CD4-positive, alpha-beta T cell treated with Interleukin-17A for 4 hours (primary cell): ENCODE data around the gene GPR151.

ENCODE experiments used
- DNase-seq: peaks from one replicate; pipeline ENCODE4 v3.0.0-alpha.2; 2020; ENCODE audit warnings: mixed read lengths

GPR151 gene

GRCh38 chr5:146519554-146519953 is 3.6 kb upstream of the GPR151 start:
- DNase-seq = no peak

DNA sequence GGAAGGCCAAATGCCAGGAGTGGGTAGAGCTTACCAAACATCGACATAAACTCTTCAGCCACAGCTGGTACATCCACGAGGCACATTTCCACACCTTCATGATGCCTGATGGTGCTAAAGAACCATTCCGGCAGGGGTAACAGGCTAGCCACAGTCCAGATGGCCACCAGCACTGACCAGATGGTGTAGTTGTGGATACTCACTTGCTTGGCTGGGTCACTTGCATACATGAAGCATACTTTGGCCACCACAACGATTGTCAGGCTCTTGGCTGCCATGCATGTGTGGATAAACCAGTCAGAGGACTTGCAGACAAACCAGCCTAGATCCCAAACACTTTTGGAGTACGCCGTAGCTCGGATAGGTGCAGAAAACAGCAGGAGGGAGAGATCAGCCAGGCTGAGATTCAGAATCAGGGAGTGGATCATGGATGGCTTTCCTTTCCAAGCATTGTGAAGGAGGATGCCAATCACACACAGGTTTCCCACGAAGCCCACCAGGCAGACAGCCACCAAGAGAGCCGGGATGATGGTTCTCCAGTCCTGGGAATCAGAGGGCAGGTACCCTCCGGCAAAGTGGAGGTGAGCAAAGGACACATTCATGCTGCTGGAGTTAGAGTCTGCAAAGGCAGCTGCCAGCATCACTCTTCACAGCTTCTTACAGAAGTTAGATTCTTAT is 378 bp downstream of the GPR151 start:
- DNase-seq = no peak

- no peak for DNase-seq
These were observed 1.4 kb downstream of the GPR151 start for GRCh38 chr5:146514575-146514974.

GRCh38 chr5:146513462-146513861 is 2.5 kb downstream of the GPR151 start:
- no peak for DNase-seq

- DNase-seq = no peak
These were observed 5.3 kb downstream of the GPR151 start for GRCh38 chr5:146510559-146511125.

- no peak for DNase-seq
These were observed 8.6 kb downstream of the GPR151 start for GRCh38 chr5:146507428-146507827.

GRCh38 chr5:146499680-146500079 is 16.3 kb downstream of the GPR151 start:
- no peak for DNase-seq

DNA sequence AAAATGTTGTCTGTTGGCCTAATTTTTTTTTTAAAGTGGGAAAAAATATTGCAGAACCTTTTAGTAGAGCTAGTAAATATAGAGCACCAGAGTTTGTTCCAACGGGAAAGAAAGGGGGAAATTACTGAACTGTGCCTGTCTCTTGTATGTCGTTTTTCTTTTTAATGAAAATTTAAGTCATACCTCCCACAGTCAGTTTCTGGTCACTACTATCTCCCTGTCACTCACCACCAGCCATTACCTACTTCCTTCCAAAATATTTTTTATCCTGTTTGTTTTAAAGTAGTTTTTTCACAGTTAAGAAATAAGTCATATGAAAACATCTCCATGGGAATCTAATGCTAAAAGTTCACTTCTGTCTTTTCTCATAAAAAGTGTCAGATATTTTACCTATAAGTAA is 21.3 kb downstream of the GPR151 start:
- no peak for DNase-seq

DNA sequence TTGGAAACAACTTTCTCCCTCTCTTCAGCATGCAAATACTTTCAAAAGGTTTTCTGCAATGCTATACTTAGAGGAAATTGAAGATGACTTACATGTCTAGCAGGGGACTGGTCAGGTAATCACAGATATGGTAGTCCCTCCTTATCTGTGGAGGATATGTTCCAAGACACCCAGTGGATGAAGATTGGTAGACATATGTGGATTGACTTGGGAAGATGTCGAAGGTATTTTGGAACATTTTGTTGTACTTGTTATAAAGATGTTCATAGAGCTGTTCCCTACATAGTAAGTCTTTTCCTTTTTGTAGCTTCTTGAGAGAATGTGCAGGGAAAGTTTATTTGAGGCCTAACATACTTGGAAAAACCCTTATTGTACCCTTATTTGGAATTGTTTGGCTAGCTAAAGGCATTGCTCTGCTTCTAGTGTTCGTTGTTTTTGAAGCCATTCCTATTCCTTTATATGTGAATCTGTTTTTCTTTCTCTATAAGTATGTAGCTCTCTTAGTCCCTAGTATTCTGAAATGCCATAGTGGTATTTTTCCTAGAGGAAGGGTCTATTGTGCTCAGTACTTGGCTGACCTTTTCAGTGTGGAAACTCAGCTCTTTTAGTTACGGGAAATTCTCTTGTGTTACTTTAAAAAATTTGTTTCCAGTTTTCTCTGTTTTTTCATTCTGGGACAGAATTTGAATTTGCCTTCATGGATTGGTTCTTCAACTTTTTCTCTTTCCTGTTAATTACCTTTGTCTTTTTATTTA is 25.7 kb downstream of the GPR151 start:
- DNase-seq = no peak

GRCh38 chr5:146484714-146485391 is 31.1 kb downstream of the GPR151 start:
- no peak for DNase-seq

- no peak for DNase-seq
These were observed 33.2 kb downstream of the GPR151 start for GRCh38 chr5:146482775-146483174.

GRCh38 chr5:146475906-146476305 is 40.1 kb downstream of the GPR151 start:
- DNase-seq = no peak

DNA sequence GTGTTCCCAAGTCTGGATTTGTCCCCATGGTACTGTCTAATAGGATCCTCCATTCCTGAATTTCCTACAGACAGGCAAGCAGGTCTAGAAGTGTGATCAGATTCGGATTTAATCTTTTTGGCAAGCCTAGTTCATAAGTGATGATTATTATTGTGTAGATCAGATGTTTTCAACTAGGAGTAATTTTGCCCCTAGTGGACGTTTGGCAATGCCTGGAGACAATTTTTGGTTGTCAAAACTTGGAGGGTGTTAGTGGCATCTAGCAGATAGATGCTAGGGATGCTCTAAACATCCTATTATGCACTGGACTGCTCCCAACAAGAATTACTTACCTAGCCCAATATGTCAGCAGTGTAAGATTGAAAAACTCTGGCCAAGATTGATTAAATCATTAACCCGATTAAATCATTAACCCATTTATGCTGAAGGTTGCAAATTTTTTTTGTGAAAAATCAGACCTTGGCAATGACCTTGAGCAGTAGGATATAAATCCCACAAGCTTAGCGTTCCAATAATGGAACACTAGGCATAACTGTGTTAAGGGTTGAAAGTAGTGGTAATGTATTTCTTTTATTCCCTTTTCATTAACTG is 40.7 kb downstream of the GPR151 start:
- no peak for DNase-seq

DNA sequence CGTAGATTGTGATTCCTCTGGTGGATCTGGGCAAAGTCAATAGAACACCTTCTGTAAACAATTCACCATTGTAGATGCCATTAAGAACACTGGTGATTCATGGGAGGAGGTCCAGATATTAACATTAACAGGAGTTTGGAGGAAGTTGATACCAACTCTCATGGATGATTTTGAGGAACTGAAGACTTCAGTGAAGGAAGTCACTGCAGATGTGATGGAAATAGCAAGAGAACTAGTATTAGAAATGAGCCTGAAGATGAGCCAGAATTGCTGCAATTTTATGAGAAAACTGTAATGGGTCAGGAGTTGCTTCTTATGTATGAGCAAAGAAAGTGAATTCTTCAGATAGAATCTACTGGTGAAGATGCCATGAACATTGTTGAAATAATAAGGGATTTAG is 41.9 kb downstream of the GPR151 start:
- no peak for DNase-seq

- no peak for DNase-seq
These were observed 48.2 kb downstream of the GPR151 start for GRCh38 chr5:146467760-146468159.

GRCh38 chr5:146466521-146467349 is 49.3 kb downstream of the GPR151 start:
- no peak for DNase-seq

DNA sequence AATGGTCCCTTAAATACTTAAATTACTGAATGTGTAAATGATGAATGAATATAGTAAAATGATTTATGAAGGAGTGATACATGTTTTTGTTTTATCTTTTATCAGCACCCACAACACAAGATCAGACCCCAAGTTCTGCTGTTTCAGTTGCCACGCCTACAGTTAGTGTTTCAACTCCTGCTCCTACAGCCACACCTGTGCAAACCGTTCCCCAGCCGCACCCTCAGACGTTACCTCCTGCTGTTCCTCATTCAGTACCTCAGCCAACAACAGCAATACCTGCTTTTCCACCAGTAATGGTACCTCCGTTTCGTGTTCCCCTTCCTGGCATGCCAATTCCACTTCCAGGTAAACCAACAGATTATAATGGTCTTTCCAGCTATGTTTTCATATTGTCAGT is 52.5 kb downstream of the GPR151 start:
- no peak for DNase-seq
